ENCODE data around the gene GBGT1. TPM values are rescaled to one million over a fixed set of nuclear protein-coding genes. Genes with fewer than 3 reads are reported as not detected.

GBGT1 gene
- total and polyA plus RNA-seq, 2 of the 4 experiments (the other 2 are of a cell fraction): 1.8 to 3.2 TPM

- Histone ChIP-seq H3K79me1 (ENCODE audit: low read depth in 1 of 2, low read length in 2 of 2) (no peaks in the 10 kb centered on the region), H3K56ac (ENCODE audit: extremely low read depth, insufficient read depth, low read length) (no peak overlapping the region), H2AK5ac (ENCODE audit: low read depth, low read length) (no peak overlapping the region), H4K5ac (ENCODE audit: low read depth, low read length) (no peak overlapping the region), H3K9ac (ENCODE audit: low read depth, low read length) (no peak overlapping the region), H3K9me3 (ENCODE audit: control insufficient read depth, insufficient read depth, low read length) (no peaks in the 10 kb centered on the region), H3K23ac (ENCODE audit: low read depth, low read length) (no peak overlapping the region), H3K9me1 (ENCODE audit: insufficient read depth, low read length) (no peaks in the 10 kb centered on the region), H3K14ac (replicated peaks; ENCODE audit: low read depth, low read length) (no peak overlapping the region), H3K4me3 (ENCODE audit: insufficient read depth, low read depth, low read length) (no peak overlapping the region), H3K36me3 (ENCODE audit: control insufficient read depth, insufficient read depth, low read length) (no peaks in the 10 kb centered on the region), H3K18ac (ENCODE audit: low read depth, low read length) (no peak overlapping the region), H4K91ac (ENCODE audit: insufficient read depth, low read depth, low read length) (no peak overlapping the region), H2BK120ac (ENCODE audit: low read depth, low read length) (no peak overlapping the region), H3K4me2 (ENCODE audit: low read depth, low read length) (no peak overlapping the region), H4K8ac (ENCODE audit: low read depth in 2 of 2, low read length in 2 of 2) (no peak overlapping the region), H2BK20ac (ENCODE audit: low read depth, low read length) (no peak overlapping the region), H3K4ac (ENCODE audit: low read depth, low read length) (no peak overlapping the region), H2AFZ (replicated peaks; ENCODE audit: low read length, poor library complexity) (no peak overlapping the region), H4K20me1 (ENCODE audit: insufficient read depth, low read length) (no peaks in the 10 kb centered on the region; the same call in 1 of the 2 replicates), H2BK15ac (ENCODE audit: low read depth, low read length) (no peak overlapping the region), H2BK5ac (ENCODE audit: low read depth, low read length, poor library complexity, severe bottlenecking) (no peak overlapping the region), H2AK9ac (replicated peaks; ENCODE audit: low read depth, low read length, poor library complexity) (no peak overlapping the region), H3K27ac (ENCODE audit: insufficient read depth, low read length) (no peak overlapping the region), H3K27me3 (ENCODE audit: control insufficient read depth, insufficient read depth, low read length) (peaks cover 48% of the 10 kb centered on the region), H3K4me1 (ENCODE audit: control insufficient read depth, insufficient read depth, low read length) (no peaks in the 10 kb centered on the region)
- intact Hi-C loops (cut with micrococcal nuclease): no loop called here
- BruUV-seq (replicated peaks): no TSS peak
- no peak for TF ChIP-seq MXI1 (IDR thresholded peaks at IDR 0.05; ENCODE audit: borderline replicate concordance, low read depth, low read length)
- no peak for TF ChIP-seq CEBPB (IDR thresholded peaks at IDR 0.05; ENCODE audit: low read depth, low read length)
- TF ChIP-seq FOS (IDR thresholded peaks at IDR 0.05; ENCODE audit: low read depth, low read length): no peak
- no peak for TF ChIP-seq BHLHE40 (IDR thresholded peaks at IDR 0.05; ENCODE audit: low read depth, low read length)
- no peak for TF ChIP-seq RAD21 (IDR thresholded peaks at IDR 0.05; ENCODE audit: low read length)
- no peak for TF ChIP-seq CTCF (conservative IDR thresholded peaks at IDR 0.05; ENCODE audit: low read depth, low read length)
- no peak for TF ChIP-seq POLR2A (IDR thresholded peaks at IDR 0.05; ENCODE audit: low read depth, low read length)
- no peak for TF ChIP-seq USF2 (IDR thresholded peaks at IDR 0.05; ENCODE audit: low read depth, low read length)
- no peak for TF ChIP-seq MAFK (IDR thresholded peaks at IDR 0.05; ENCODE audit: low read depth, low read length)
- TF ChIP-seq MAZ (IDR thresholded peaks at IDR 0.05; ENCODE audit: borderline replicate concordance, low read depth, low read length): no peak
- no peak for TF ChIP-seq SMC3 (IDR thresholded peaks at IDR 0.05; ENCODE audit: low read depth, low read length)
- TF ChIP-seq RCOR1 (IDR thresholded peaks at IDR 0.05; ENCODE audit: insufficient replicate concordance, low read length): no peak
- no peak for TF ChIP-seq NFE2L2 (IDR thresholded peaks at IDR 0.05; ENCODE audit: low read depth, low read length)
- no peak for TF ChIP-seq CHD1 (IDR thresholded peaks at IDR 0.05; ENCODE audit: low read depth, low read length)
- no peak for TF ChIP-seq RFX5 (IDR thresholded peaks at IDR 0.05; ENCODE audit: low read depth, low read length)
- TF ChIP-seq ELK1 (IDR thresholded peaks at IDR 0.05; ENCODE audit: borderline replicate concordance, low read depth, low read length): no peak
- POLR2A ChIA-PET (ENCODE audit: unreplicated experiment): no interaction called here
- in situ Hi-C loops (cut with MboI; ENCODE audit: low sequenced_read_pairs): no loop called here
- 72% methylated on average over 6 of the region's 7 CpGs; no CpG with 5 or more reads in 1 of the 2 experiments for WGBS, 2 experiments (ENCODE audit: extremely low coverage in 2 of 2, insufficient read length in 1 of 2)
- no peak for ATAC-seq (ENCODE audit: low read depth)
- CTCF ChIA-PET: no interaction called here
- dilution Hi-C loops (cut with HindIII; ENCODE audit: low sequenced_read_pairs, unreplicated experiment): no loop called here
- no peak for DNase-seq
These were observed 9.3 kb upstream of the GBGT1 start for GRCh38 chr9:133173056-133173455.
